Lung (tissue), 12 donors: ENCODE results near the gene CPLX1. TPM values are rescaled to one million over a fixed set of nuclear protein-coding genes. Genes with fewer than 3 reads are reported as not detected.

Source experiments
- ATAC-seq: fragments of 200-7000 bp; cut with Tn5 transposase; one replicate; pipeline ENCODE4 v1.9.1; 2020; ENCODE audit warnings: moderate number of reproducible peaks; ENCODE audit not compliant: insufficient read depth, low FRiP score
- DNase-seq, 3 donors: peaks; one replicate each; pipeline ENCODE4 v3.0.0-alpha.2; 2013 to 2017
- H3K27ac ChIP-seq, 2 donors: one replicate each; pipeline ENCODE4 v1.5.1; 2013; ENCODE audit warnings: mild to moderate bottlenecking in 2 of 2, moderate library complexity in 2 of 2, control low read depth in 1 of 2, inconsistent platforms in 1 of 2, low read depth in 1 of 2, low read length in 1 of 2
- H3K27me3 ChIP-seq, 3 donors: one replicate each; pipeline ENCODE4 v1.5.1; 2013; ENCODE audit warnings: low read length in 2 of 3; ENCODE audit not compliant: control insufficient read depth in 3 of 3, insufficient read depth in 3 of 3
- H3K36me3 ChIP-seq, 4 donors: one replicate each; pipeline ENCODE4 v1.5.1; 2013; ENCODE audit warnings: low read length in 4 of 4, mild to moderate bottlenecking in 1 of 4, moderate library complexity in 1 of 4; ENCODE audit not compliant: control insufficient read depth in 4 of 4, insufficient read depth in 4 of 4
- H3K4me1 ChIP-seq, 5 donors: one replicate each; pipeline ENCODE4 v1.5.1; 2013; ENCODE audit warnings: low read length in 5 of 5, mild to moderate bottlenecking in 2 of 5, moderate library complexity in 1 of 5; ENCODE audit not compliant: control insufficient read depth in 5 of 5, insufficient read depth in 5 of 5
- H3K4me3 ChIP-seq: one replicate; pipeline ENCODE4 v1.5.1; 2013; ENCODE audit warnings: mild to moderate bottlenecking, control low read depth, moderate library complexity
- H3K9ac ChIP-seq, 2 donors: one replicate each; pipeline ENCODE4 v1.5.1; 2013; ENCODE audit warnings: low read length in 2 of 2, control low read depth in 1 of 2; ENCODE audit not compliant: insufficient read depth in 1 of 2
- H3K9me3 ChIP-seq, 4 donors: one replicate each; pipeline ENCODE4 v1.5.1; 2013; ENCODE audit warnings: low read length in 3 of 4, mild to moderate bottlenecking in 1 of 4, moderate library complexity in 1 of 4; ENCODE audit not compliant: control insufficient read depth in 4 of 4, insufficient read depth in 3 of 4
- WGBS, 2 donors: extraction: QIAGEN DNeasy Blood & Tissue Kit; methylation state at CpG; one replicate each; pipeline ENCODE4 v1.1.7; 2013; 5-methylcytosine and 5-hydroxymethylcytosine counted together
- polyA plus RNA-seq, 2 donors: library from polyadenylated mRNA; stranded (reverse); fragments of 200-250 nt; gene quantifications; one replicate each; pipeline ENCODE4 v1.2.1, GENCODE V29; 2013
- total RNA-seq, 2 donors: library from RNA; depleted of rRNA in 1 of 2; stranded (reverse); fragments of >200 nt in 1 of 2; gene quantifications; one replicate each; pipeline ENCODE4 v1.2.1, GENCODE V29; 2014 to 2021
- TF ChIP-seq, protein P1 (sequence below): IDR thresholded peaks from 2 replicates; pipeline ENCODE4 v1.5.1; 2012; ENCODE audit warnings: mild to moderate bottlenecking; ENCODE audit errors: control extremely low read depth, extremely low read depth
- donor health status: control.
- donor health status: control.
- donor health status: Bipolar disorder and iron deficiency.
- donor health status: healthy.
- donor health status: DM: yes; HTN: yes; CAD: no.

Gene CPLX1
- total and polyA plus RNA-seq, 4 donors, result 1.1 to 3.9 (median 2.1) TPM

GRCh38 chr4:821181-821591 lies 4.7 kb downstream of the CPLX1 start:
- peaks cover 0 to 11% (median 0%) of the 10 kb centered on the region in 4 donors for H3K9me3 ChIP-seq
- peaks cover 0 to 4% (median 0%) of the 10 kb centered on the region in 5 donors for H3K4me1 ChIP-seq
- H3K27me3 ChIP-seq, result peaks cover 0 to 42% (median 17%) of the 10 kb centered on the region in 3 donors
- no peak overlapping the region for H3K27ac ChIP-seq
- H3K36me3 ChIP-seq, result no peaks in the 10 kb centered on the region
- no peak overlapping the region for H3K9ac ChIP-seq
- no peak for ATAC-seq
- H3K4me3 ChIP-seq, result no peak overlapping the region
- 78 to 85% methylated on average over 22 of the region's 22 CpGs for WGBS, 2 donors
- no peak for DNase-seq
- TF ChIP-seq, protein P1, sequence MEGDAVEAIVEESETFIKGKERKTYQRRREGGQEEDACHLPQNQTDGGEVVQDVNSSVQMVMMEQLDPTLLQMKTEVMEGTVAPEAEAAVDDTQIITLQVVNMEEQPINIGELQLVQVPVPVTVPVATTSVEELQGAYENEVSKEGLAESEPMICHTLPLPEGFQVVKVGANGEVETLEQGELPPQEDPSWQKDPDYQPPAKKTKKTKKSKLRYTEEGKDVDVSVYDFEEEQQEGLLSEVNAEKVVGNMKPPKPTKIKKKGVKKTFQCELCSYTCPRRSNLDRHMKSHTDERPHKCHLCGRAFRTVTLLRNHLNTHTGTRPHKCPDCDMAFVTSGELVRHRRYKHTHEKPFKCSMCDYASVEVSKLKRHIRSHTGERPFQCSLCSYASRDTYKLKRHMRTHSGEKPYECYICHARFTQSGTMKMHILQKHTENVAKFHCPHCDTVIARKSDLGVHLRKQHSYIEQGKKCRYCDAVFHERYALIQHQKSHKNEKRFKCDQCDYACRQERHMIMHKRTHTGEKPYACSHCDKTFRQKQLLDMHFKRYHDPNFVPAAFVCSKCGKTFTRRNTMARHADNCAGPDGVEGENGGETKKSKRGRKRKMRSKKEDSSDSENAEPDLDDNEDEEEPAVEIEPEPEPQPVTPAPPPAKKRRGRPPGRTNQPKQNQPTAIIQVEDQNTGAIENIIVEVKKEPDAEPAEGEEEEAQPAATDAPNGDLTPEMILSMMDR, result no peak

- Histone ChIP-seq H3K9ac (no peak overlapping the region), H3K27me3 (peaks cover 0 to 42% (median 22%) of the 10 kb centered on the region in 3 donors), H3K4me1 (peaks cover 0 to 4% (median 0%) of the 10 kb centered on the region in 5 donors), H3K27ac (no peak overlapping the region), H3K4me3 (no peak overlapping the region), H3K36me3 (no peaks in the 10 kb centered on the region), H3K9me3 (peaks cover 0 to 11% (median 0%) of the 10 kb centered on the region in 4 donors)
- WGBS, 2 donors, result 81 to 83% methylated on average over 23 to 24 of the region's 24 CpGs
- no peak for DNase-seq
- TF ChIP-seq, protein P1, result no peak
- ATAC-seq, result no peak
Observed at GRCh38 chr4:820230-821172, 5.4 kb downstream of the CPLX1 start.

GRCh38 chr4:819401-820229 lies 6.3 kb downstream of the CPLX1 start:
- Histone ChIP-seq H3K9me3 (peaks cover 0 to 11% (median 0%) of the 10 kb centered on the region in 4 donors), H3K4me1 (no peaks in the 10 kb centered on the region), H3K27me3 (peaks cover 0 to 41% (median 20%) of the 10 kb centered on the region in 3 donors), H3K36me3 (no peaks in the 10 kb centered on the region), H3K9ac (no peak overlapping the region), H3K27ac (no peak overlapping the region), H3K4me3 (no peak overlapping the region)
- WGBS, 2 donors, result 71 to 80% methylated on average over 20 of the region's 20 CpGs
- ATAC-seq (no peak), DNase-seq (no peak)
- TF ChIP-seq, protein P1, result no peak
